Measurements from ENCODE around the gene ARHGAP22. TPM values are rescaled to one million over a fixed set of nuclear protein-coding genes. Genes with fewer than 3 reads are reported as not detected.

Gene ARHGAP22
- total RNA-seq, 1 donor from 2014 or later: 24.5 TPM

DNA sequence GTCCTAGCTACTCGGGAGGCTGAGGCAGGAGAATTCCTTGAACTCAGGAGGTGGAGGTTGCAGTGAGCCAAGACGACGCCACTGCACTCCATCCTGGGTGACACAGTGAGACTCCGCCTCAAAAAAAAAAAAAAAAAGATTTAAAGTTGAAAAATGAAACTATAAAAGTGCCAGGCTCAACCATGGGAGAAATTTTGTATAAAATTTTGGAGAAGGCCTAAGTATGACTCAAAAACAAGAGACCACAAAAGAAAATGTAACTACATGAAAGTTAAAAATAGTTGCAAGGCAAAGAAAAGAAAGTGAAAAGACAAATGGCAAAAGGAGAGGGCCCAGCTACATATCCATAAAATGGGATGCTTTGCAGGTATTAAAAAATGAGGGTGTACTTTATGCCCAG lies 104.1 kb downstream of the ARHGAP22 start:
- DNase-seq (ENCODE audit: low read depth): no peak
- TF ChIP-seq, protein P1, sequence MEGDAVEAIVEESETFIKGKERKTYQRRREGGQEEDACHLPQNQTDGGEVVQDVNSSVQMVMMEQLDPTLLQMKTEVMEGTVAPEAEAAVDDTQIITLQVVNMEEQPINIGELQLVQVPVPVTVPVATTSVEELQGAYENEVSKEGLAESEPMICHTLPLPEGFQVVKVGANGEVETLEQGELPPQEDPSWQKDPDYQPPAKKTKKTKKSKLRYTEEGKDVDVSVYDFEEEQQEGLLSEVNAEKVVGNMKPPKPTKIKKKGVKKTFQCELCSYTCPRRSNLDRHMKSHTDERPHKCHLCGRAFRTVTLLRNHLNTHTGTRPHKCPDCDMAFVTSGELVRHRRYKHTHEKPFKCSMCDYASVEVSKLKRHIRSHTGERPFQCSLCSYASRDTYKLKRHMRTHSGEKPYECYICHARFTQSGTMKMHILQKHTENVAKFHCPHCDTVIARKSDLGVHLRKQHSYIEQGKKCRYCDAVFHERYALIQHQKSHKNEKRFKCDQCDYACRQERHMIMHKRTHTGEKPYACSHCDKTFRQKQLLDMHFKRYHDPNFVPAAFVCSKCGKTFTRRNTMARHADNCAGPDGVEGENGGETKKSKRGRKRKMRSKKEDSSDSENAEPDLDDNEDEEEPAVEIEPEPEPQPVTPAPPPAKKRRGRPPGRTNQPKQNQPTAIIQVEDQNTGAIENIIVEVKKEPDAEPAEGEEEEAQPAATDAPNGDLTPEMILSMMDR (conservative IDR thresholded peaks at IDR 0.05; ENCODE audit: low read depth, low read length): no peak
- H3K4me3 ChIP-seq (ENCODE audit: low read depth, low read length): no peak overlapping the region

DNA sequence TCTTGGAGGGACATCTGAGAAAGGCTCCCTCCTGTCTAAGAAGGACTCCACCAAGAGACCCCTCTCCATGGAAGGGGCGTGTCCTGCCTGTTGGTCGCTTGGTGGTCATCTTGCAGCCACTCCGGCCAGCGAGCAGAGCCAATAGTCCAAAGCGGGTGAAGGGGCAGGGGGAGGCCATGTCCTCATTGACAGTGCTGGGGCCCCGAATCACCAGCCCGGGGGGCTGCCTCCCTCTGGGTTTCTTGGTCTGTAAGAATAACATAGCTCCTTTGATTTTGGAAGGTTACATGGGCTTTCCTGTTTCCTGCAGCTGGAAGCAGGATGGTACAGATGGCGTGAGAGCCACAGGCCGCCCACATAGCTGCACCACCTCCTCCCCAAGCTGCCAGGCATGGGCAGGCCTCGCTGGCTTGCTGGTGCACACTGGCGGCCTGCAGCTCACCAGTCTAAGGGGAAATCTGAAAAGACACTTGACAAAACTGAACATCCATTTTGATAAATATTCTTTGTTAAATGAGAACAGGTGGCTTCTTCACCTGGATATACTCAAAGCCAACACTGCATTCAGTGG lies 105.8 kb downstream of the ARHGAP22 start:
- no peak overlapping the region for H3K4me3 ChIP-seq (ENCODE audit: low read depth, low read length)
- no peak for DNase-seq (ENCODE audit: low read depth)
- TF ChIP-seq, protein P1 (conservative IDR thresholded peaks at IDR 0.05; ENCODE audit: low read depth, low read length): no peak

DNA sequence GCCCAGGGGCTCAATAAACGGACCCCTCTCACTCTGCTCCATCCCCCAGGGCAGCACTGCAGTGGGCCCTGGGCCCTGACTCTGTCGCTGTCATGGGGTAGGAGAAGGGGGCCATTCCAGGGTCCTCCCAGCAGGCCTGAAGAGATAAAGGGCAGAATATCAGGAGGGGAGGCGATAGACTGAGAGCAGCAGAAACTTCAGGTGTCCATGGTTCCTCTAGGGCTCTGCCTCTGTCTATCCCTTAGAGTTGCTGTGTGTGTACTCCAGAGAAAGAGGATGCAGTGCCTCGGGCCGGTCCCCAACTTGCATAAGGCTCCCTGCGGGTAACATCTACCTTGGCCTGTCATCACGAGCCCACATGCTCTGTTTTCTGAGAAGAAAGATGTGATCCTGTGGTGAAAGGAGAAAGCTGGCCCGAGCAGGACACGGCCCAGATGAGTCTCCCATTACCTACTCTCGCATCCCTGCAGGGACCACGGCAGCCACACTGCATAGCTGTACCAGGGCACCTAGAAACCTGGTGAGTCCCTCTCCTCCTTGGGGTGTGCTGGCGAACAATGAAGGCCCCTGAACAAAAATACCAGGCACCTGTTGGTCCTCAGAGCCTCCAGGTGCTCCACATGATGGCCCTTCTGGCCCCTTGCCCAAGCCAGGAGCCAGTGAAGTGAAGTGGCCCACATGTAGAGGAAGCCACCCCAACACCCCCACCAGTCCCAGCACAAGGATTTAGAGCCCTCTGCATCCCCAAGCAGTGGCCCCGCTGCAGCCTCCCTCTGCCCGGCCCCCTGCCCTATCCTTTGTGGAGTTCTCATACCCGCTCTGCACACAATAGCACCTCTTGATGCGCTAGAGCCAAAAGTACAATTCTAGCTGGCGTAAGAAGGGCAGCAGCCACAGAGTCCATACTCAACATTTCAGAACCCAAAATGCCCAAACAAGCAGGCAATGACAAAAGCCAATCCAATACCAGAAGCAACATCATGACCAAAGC lies 106.8 kb downstream of the ARHGAP22 start:
- DNase-seq (ENCODE audit: low read depth): no peak
- TF ChIP-seq, protein P1 (conservative IDR thresholded peaks at IDR 0.05; ENCODE audit: low read depth, low read length): no peak
- no peak overlapping the region for H3K4me3 ChIP-seq (ENCODE audit: low read depth, low read length)

- TF ChIP-seq, protein P1 (conservative IDR thresholded peaks at IDR 0.05; ENCODE audit: low read depth, low read length): no peak
- DNase-seq (ENCODE audit: low read depth): no peak
- H3K4me3 ChIP-seq (ENCODE audit: low read depth, low read length): no peak overlapping the region
These were observed 107.8 kb downstream of the ARHGAP22 start for GRCh38 chr10:48496831-48497779.

DNA sequence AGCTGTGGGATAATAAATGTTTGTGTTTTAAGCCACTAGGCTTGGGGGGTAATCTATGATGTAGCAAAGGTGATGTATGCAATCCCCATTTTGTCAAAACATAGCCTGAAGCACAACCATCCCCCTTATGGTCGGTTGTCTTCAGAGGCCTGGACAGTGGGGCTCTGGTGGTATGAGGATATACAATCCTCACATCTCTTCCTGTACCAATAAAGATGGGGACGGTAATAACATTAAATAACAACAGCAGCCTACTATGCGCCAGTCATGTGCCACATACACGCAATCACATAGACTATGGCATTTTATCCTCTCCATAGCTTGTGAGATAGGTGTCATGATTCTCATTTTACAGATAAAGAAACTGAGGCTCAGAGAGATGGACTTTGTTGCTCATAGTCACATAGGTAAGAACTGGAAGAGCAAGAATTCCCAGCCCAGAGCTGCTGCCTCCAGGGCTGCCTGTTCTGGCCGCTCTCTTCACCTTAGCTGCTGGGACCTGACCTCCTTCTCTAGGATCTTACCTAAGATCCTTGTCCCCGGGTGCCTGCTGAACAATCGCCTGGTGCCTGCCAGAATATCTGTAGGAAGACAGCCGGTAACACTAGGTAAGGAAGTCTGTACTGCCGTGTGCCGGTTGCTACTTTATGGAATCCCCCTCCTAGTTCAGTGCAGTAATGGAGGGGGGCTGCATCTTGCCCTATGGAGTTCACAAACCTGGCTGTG lies 108.6 kb downstream of the ARHGAP22 start:
- H3K4me3 ChIP-seq (ENCODE audit: low read depth, low read length): no peak overlapping the region
- TF ChIP-seq, protein P1 (conservative IDR thresholded peaks at IDR 0.05; ENCODE audit: low read depth, low read length): no peak
- no peak for DNase-seq (ENCODE audit: low read depth)
